Measurements from ENCODE around the gene SAMD11.

DNA sequence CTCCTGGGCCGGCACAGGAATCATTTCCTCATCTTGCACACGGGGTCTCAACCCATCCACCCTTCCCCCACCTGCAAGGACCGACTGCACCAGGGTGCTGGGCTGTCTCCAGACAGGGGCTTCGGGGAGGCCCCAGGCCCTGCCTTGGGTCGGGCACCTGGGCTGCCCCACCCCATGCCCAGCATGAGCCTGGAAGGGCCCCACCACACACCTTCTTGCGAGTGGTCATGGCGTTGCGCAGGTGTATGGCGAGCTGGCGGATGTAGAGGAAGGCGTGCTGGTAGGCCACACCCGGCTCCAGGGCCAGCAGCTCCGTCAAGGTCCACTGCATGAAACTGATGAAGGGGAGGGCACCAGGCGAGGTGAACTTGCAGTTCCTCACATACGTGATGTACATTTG, 28.5 kb downstream of the SAMD11 start:
- TF ChIP-seq TAF1 (IDR thresholded peaks at IDR 0.05; ENCODE audit: low read depth) (no peak), MAX (IDR thresholded peaks at IDR 0.05) (no peak), REST (IDR thresholded peaks at IDR 0.05; ENCODE audit: low read depth) (no peak), TEAD4 (IDR thresholded peaks at IDR 0.05) (no peak), EGR1 (IDR thresholded peaks at IDR 0.05) (no peak), CEBPB (IDR thresholded peaks at IDR 0.05) (no peak), RAD21 (IDR thresholded peaks at IDR 0.05; ENCODE audit: low read depth) (no peak), CREB1 (IDR thresholded peaks at IDR 0.05; ENCODE audit: low read depth) (no peak)
- TF ChIP-seq, protein P1, sequence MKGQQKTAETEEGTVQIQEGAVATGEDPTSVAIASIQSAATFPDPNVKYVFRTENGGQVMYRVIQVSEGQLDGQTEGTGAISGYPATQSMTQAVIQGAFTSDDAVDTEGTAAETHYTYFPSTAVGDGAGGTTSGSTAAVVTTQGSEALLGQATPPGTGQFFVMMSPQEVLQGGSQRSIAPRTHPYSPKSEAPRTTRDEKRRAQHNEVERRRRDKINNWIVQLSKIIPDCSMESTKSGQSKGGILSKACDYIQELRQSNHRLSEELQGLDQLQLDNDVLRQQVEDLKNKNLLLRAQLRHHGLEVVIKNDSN (IDR thresholded peaks at IDR 0.05), result no peak
